NCI-H1417 treated with DMSO at 0.1 percent for 48 hours (cell line): ENCODE measurements around the gene NF1.
"Not testable (repeated sequence)": the region's sequence is repeated elsewhere in the genome, so short reads cannot be mapped to it uniquely, and the experiment has no call there.

Experiments
- DNase-seq: peaks from one replicate; lab custom pipeline; 2025; lab: John Stamatoyannopoulos, UW

NF1 gene

GRCh38 chr17:31178951-31179350, 84.2 kb downstream of the NF1 start:
- DNase-seq: not testable (repeated sequence)

DNA sequence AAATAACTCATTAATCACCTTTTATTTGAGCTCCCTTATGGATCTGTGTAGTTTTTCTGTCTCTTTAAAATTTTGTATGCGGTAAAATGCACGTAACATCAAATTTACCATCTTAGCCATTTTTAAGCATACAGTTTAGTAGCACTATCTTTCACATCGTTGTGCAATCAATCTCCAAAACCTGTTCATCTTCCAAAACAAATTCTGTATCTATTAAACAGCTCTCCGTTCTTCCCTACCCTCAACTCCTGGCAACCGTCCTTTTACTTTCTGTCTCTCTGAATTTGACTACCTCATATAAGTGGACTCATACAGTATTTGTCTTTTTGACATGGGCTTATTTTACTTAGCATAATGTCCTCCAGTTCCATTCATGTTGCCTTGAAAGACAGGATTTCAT, 100.5 kb downstream of the NF1 start:
- no peak for DNase-seq

DNA sequence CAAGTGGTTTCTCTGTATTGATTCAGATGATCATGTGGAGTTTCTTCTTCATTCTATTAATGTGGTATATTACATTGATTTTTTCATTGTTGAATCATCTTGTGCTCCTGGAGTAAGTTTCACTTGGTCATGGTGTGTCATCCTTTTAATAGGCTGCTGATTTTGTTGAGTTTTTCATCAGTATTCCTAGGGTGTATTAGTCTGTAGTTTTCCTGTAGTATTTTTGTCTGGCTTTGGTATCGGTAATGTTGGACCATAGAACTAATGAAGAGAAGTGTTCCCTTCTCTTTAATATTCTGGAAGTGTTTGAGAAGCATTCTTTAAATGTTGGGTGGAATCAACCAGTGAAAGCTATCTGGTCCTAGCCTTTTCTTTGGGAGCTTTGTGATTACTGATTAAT, 103.2 kb downstream of the NF1 start:
- DNase-seq: no peak

GRCh38 chr17:31198666-31199065, 103.9 kb downstream of the NF1 start:
- not testable (repeated sequence) for DNase-seq

DNA sequence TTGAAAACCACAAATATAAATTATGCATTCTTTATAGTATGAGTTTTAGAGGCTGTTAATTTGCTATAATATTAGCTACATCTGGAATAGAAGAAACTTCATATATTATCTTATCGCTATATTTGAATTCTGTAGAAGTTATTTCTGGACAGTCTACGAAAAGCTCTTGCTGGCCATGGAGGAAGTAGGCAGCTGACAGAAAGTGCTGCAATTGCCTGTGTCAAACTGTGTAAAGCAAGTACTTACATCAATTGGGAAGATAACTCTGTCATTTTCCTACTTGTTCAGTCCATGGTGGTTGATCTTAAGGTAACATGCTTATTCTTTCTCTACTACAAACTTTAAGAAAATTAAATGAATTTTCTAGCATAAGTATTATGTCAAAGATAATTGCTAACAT, 105.5 kb downstream of the NF1 start:
- DNase-seq: no peak

DNA sequence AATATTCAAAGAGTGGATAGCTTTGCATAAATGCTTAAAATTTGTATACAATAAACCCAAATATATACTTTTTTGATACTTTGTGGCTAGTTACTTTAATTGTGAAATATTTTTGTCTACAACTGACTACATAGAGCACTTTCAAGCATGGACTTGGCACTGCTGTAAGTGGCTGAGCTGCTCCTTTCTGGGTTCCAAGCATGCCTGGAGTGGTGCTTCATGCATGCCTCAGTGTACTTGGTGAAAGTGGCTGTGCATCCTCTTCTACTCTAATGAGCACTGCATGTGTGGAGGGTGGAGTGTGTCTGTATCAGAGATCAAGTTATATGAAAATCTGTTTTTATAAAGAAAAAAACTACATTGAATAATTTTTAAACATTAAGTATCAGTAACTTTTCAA, 108.2 kb downstream of the NF1 start:
- DNase-seq: no peak

DNA sequence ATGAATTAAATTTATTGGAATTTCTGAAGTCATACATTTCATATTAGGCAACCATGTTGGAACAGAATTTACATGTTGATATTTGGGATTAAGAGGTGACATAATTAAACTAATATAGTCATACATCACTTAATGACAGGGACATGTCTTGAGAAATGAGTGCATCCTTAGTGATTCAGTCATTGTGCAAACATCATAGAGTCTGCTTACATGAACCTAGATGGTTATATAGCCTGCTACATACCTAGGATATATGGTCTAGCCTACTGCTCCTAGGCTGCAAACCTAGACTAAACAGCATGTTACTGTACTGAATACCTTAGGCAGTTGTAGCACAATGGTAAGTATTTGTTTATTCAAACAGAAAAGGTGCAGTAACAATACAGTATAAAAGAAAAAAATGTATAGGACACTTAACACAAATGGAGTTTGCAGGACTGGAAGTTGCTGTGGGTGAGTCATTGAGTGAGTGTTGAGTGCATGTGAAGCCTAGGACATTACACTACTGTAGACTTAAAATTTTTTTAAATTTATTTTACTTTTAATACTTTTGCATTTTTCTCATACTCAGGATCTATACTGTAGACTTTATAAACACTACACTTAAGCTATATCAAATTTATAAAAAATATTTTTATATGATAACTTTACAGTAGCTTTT, 116.7 kb downstream of the NF1 start:
- DNase-seq: no peak

GRCh38 chr17:31216031-31216751, 121.4 kb downstream of the NF1 start:
- peak; percentile 3 for DNase-seq

DNA sequence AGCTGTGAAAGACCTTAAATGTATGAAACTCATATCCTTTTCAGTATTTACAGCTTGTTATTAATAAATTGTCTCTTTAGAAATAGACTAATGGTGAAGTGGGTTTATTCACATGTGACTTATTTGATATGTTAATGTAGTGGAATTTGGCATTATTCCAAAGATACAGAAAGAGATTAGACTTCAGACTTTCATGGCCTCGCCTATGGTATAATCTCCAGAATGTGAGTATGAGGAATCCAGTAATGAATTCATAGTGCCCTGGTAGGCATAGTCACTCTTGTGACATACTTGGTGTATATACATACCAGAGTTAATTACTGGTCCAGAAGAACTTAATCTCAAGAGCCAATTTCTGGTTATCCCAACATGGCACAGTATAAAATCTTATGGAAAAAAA, 129.6 kb downstream of the NF1 start:
- no peak for DNase-seq

- no peak for DNase-seq
These were observed 131.1 kb downstream of the NF1 start for GRCh38 chr17:31225831-31226230.

DNA sequence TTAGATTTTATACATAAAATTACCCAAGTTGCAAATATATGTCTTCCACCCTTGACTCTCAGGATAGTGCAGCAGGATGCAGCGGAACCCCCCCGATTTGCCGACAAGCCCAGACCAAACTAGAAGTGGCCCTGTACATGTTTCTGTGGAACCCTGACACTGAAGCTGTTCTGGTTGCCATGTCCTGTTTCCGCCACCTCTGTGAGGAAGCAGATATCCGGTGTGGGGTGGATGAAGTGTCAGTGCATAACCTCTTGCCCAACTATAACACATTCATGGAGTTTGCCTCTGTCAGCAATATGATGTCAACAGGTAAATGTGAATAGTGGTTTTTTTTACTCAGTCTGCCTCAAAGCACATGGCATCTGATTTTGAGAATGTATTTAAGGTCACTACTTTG, 131.6 kb downstream of the NF1 start:
- no peak for DNase-seq

- DNase-seq: no peak
These were observed 132.2 kb downstream of the NF1 start for GRCh38 chr17:31226950-31227349.

- no peak for DNase-seq
These were observed 137.1 kb downstream of the NF1 start for GRCh38 chr17:31231852-31232251.

DNA sequence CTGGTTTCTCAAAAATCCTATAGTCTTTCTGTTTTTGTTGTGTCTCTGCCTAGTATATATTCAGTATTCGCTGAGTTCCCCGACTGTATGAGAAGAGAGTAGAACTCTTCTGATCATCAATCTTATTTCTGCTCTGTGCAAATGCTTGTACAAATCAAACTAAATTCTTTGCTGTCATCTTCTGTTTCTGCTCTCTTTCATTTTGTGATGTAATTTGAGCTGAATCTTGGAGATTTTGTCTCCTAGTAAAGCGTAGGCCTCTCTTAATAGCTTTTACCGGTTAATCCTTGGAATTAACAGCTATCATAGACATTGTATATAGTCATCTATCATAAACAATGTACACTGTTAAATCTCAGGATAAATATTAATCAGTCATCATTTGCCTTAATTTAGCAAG, 140.3 kb downstream of the NF1 start:
- no peak for DNase-seq

DNA sequence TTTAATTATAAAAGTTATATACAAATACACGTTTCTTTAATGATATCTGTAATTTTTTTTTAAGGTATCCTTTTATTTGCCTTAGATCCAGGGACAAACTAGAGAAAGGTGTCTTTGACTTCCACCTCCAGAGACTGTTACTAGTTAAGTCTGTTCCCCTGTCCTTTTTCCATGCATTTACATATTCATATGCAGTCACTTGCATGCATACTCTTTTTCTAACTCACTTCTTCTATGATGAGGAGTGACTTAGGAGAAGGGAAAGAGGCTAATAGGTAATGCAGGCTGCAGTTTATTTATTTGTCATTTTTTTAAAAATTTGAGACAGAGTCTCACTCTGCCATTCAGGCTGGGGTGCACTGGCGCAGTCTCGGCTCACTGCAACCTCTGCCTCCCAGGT, 141.4 kb downstream of the NF1 start:
- DNase-seq: no peak

GRCh38 chr17:31236712-31237111, 141.9 kb downstream of the NF1 start:
- DNase-seq: no peak

DNA sequence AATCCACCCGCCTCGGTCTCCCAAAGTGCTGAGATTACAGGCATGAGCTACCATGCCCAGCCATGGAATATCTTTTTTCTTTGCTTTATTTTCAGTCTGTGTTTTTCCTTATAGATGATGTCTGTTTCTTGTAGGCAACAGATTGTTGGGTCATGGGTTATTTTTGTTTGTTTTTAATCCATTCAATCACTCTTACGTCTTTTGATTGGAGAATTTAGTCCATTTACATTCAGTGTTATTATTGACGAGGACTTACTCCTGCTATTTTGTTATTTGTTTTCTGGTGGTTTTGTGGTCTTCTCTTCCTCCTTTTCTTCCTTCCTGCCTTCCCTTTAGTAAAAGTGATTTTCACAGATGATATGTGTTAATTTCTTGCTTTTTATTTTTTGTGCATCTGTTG, 146.3 kb downstream of the NF1 start:
- no peak for DNase-seq

- no peak for DNase-seq
These were observed 154.4 kb downstream of the NF1 start for GRCh38 chr17:31248986-31249834.

DNA sequence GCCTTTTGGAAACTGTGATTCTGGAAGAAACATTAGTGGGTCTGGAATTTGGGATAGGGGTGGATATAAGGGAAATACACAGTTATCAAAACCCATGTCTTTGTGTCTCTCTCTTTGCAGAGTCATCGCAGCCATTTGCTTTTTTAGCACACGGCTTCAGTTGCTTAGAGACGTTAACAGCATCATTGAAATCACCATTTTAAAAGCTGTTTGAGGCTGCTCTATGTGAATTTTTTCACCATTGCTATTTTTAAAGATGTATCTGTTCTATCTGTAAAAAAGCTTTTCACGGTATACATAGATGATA, 155.0 kb downstream of the NF1 start:
- no peak for DNase-seq

DNA sequence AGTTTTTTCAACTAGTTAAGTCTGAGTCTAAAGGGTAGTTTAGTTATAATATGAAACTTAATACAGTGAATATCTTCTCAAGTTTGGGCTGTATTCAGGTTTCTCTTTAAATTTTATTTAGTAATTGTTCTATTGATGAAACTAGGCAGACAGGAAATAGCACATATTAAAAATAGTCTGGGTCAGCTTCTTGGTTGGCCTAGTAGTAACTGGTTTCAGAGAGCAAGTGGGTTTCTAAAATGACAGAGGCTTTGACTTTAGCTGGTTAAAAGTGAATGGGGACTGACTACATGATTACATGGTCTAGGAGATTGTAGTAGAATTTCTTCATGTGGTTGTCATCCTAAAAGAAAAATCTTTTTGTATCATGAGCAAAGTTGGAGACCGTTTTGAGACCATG, 155.5 kb downstream of the NF1 start:
- DNase-seq: no peak

DNA sequence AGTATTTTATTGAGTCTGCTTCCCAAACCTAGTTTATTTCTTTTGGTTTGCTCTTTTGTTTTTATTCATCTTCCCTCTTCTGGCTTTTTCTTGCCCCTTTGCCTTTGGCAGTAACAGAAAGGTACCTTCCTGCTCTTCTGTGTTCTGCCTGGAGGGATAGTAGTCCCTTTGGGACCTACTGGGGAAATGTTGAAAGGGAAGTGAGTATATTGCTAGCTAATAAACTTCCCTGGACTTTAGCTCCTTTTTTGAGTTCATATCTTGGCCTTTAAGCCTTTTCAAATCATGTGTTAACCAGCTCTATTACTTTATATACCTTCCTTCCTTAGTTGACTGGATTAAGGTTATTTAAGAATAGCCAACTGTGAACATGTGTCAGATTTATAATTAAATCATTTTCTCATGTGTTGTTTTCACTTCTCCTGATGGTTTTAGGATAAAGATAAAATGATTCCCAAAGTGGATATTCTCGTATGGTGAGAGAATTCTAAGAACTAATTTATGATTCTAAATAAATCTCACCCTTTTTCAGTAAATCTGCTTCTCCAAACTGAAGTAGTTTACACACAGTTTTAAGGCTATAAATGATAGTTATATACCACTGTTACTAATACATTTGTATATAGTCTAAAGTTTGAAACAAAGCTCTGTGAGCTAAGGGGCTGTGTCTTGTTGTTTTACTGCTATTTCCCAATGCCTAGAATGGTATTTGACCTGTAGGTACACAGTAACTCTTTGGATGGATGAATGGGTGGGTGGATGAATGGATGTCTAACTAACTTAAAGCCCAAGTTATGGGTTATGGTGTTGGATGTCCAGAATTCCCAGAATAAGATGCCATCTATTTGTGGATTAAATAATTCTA, 156.6 kb downstream of the NF1 start:
- no peak for DNase-seq

- no peak for DNase-seq
These were observed 157.2 kb downstream of the NF1 start for GRCh38 chr17:31251970-31252328.
